ENCODE measurements around the gene TBCK. TPM values are rescaled to one million over a fixed set of nuclear protein-coding genes. Genes with fewer than 3 reads are reported as not detected.

TBCK gene
- total RNA-seq, 1 experiment from 2014 or later: 22.3 TPM

DNA sequence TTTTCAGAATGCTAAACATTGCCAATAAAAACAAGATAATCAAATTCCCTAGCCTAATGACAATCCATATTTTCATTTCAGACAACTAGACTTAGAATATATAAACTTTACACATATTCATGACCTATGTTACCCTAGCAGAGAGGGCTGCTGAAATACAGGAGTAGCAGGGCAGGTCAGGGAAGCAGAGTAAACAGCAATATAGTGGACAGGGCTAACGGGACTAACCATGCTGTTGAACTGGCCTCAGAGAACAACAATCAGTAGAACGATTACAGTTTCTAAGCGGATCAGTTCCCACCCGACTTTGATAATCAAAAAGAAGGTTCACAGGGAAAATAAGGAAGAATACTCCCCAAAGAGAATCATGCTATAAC is 14.0 kb downstream of the TBCK start:
- ChIA-PET RAD21 (ENCODE audit: low non-redundant PET in 1 of 2, low total read pairs in 2 of 2, uncharacterized antibody in 2 of 2, unreplicated experiment in 2 of 2) (no interaction called here), POLR2A (no interaction called here), CTCF (no interaction called here)
- TF ChIP-seq, protein P1, sequence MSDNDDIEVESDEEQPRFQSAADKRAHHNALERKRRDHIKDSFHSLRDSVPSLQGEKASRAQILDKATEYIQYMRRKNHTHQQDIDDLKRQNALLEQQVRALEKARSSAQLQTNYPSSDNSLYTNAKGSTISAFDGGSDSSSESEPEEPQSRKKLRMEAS (IDR thresholded peaks at IDR 0.05): no peak
- TF ChIP-seq REST (IDR thresholded peaks at IDR 0.05; ENCODE audit: low read depth) (no peak), ZBTB33 (IDR thresholded peaks at IDR 0.05; ENCODE audit: extremely low read depth, insufficient replicate concordance, low read length) (no peak), CEBPB (IDR thresholded peaks at IDR 0.05; ENCODE audit: low read depth) (no peak), JUND (IDR thresholded peaks at IDR 0.05) (no peak), SP1 (IDR thresholded peaks at IDR 0.05; ENCODE audit: low read depth) (no peak), YY1 (IDR thresholded peaks at IDR 0.05; ENCODE audit: extremely low read depth, insufficient replicate concordance, low read depth, low read length) (no peak), EZH2phosphoT487 (IDR thresholded peaks at IDR 0.05; ENCODE audit: borderline replicate concordance) (no peak), EGR1 (IDR thresholded peaks at IDR 0.05; ENCODE audit: low read depth) (no peak), SRF (IDR thresholded peaks at IDR 0.05; ENCODE audit: low read depth) (no peak), FOSL1 (IDR thresholded peaks at IDR 0.05; ENCODE audit: low read depth) (no peak), CBX3 (IDR thresholded peaks at IDR 0.05; ENCODE audit: low read depth) (no peak), EZH2 (IDR thresholded peaks at IDR 0.05) (no peak), RAD21 (IDR thresholded peaks at IDR 0.05; ENCODE audit: low read depth) (no peak), ELF1 (IDR thresholded peaks at IDR 0.05; ENCODE audit: borderline replicate concordance, low read depth) (no peak), POLR2A (IDR thresholded peaks at IDR 0.05; ENCODE audit: borderline replicate concordance, extremely low read depth, insufficient read depth, insufficient read length) (no peak)
- no peaks in the 10 kb centered on the region for H3K9me3 ChIP-seq (ENCODE audit: control insufficient read depth in 1 of 2, insufficient read depth in 1 of 2, low read depth in 1 of 2, low read length in 2 of 2)
- no peaks in the 10 kb centered on the region for H4K20me1 ChIP-seq (ENCODE audit: insufficient read depth)
- no peaks in the 10 kb centered on the region; the same call in 1 of the 2 replicates for H3K79me2 ChIP-seq (ENCODE audit: insufficient read depth, low read length)
- H2AFZ ChIP-seq (ENCODE audit: low read depth, low read length, poor library complexity, severe bottlenecking): no peak overlapping the region
- H3K9me2 ChIP-seq (ENCODE audit: insufficient read depth): no peaks in the 10 kb centered on the region
- no peaks in the 10 kb centered on the region for H3K36me3 ChIP-seq (ENCODE audit: control insufficient read depth in 1 of 2, insufficient read depth in 2 of 2, low read length in 2 of 2)
- no TSS peak for BruUV-seq (replicated peaks)
- no peak for ATAC-seq
- intact Hi-C loops (cut with micrococcal nuclease): no loop called here
- H3K4me1 ChIP-seq (ENCODE audit: control insufficient read depth in 1 of 2, insufficient read depth in 2 of 2, low read length in 2 of 2): no peaks in the 10 kb centered on the region
- no peak overlapping the region for H3K9ac ChIP-seq (ENCODE audit: low read length)
- H3K27ac ChIP-seq (ENCODE audit: low read depth, low read length): no peak overlapping the region
- DNase-seq (ENCODE audit: low read depth, low spot score): no peak
- H3K27me3 ChIP-seq (ENCODE audit: insufficient read depth, low read length): no peaks in the 10 kb centered on the region
- no peak overlapping the region for H3K4me3 ChIP-seq (replicated peaks in 1 of 2; ENCODE audit: low read depth in 1 of 2, low read length in 2 of 2)
- no peak overlapping the region for H3K4me2 ChIP-seq (ENCODE audit: low read length)
